Ovary (tissue), 3 donors: Measurements from ENCODE around the gene EDIL3.

ENCODE experiments used
- CTCF ChIP-seq, 3 donors: fragments of 450-650 bp in 2 of 3; fragments of 200-600 bp in 1 of 3; IDR thresholded peaks; one replicate each; pipeline versions ENCODE4 v1.5.1 to v1.8.0; 2016 to 2022; ENCODE audit warnings: antibody characterized with exemption in 3 of 3, mild to moderate bottlenecking in 1 of 3
- EP300 ChIP-seq: sonication (generic); formaldehyde crosslinking; IDR thresholded peaks from one replicate; pipeline ENCODE4 v1.6.1; 2017; ENCODE audit warnings: antibody characterized with exemption
- POLR2A ChIP-seq: fragments of 450-650 bp; IDR thresholded peaks from one replicate; pipeline ENCODE4 v1.6.1; 2017; ENCODE audit warnings: antibody characterized with exemption, mild to moderate bottlenecking, moderate library complexity
- donor health status: DM: no; HTN: no; CAD: no.

- TF ChIP-seq CTCF (IDR thresholded peaks at IDR 0.05) (no peak), POLR2A (no peak), EP300 (no peak)
These were observed 460.5 kb downstream of the EDIL3 start for GRCh38 chr5:83924171-83924570.
